HK-2 (cell line): Measurements from ENCODE around the gene POU3F1.

ENCODE experiments used
- DNase-seq: peaks from one replicate; pipeline ENCODE4 v3.0.0-alpha.2; 2018; ENCODE audit not compliant: unreplicated experiment

Gene POU3F1

GRCh38 chr1:38004284-38005108 lies 42.1 kb downstream of the POU3F1 start:
- DNase-seq = no peak

GRCh38 chr1:38003261-38004250 lies 43.0 kb downstream of the POU3F1 start:
- no peak for DNase-seq

- DNase-seq = peak; percentile 70
Observed at GRCh38 chr1:38000529-38001455, 45.8 kb downstream of the POU3F1 start.

- DNase-seq = no peak
Observed at GRCh38 chr1:38000233-38000528, 46.4 kb downstream of the POU3F1 start.

- DNase-seq = peak; percentile 69
Observed at GRCh38 chr1:37999430-38000232, 47.0 kb downstream of the POU3F1 start.

- no peak for DNase-seq
Observed at GRCh38 chr1:37998913-37999429, 47.6 kb downstream of the POU3F1 start.

- no peak for DNase-seq
Observed at GRCh38 chr1:37998089-37998808, 48.3 kb downstream of the POU3F1 start.

- DNase-seq = no peak
Observed at GRCh38 chr1:37997256-37998088, 49.1 kb downstream of the POU3F1 start.

GRCh38 chr1:37995751-37996345 lies 50.7 kb downstream of the POU3F1 start:
- DNase-seq = no peak

GRCh38 chr1:37994886-37995566 lies 51.6 kb downstream of the POU3F1 start:
- DNase-seq = no peak
